ENCODE data around the gene HIP1. TPM values are rescaled to one million over a fixed set of nuclear protein-coding genes. Genes with fewer than 3 reads are reported as not detected.
"Not testable (repeated sequence)": the region's sequence is repeated elsewhere in the genome, so short reads cannot be mapped to it uniquely, and the experiment has no call there.

Gene HIP1
- total RNA-seq, 1 donor from 2014 or later: 15.6 TPM

GRCh38 chr7:75571209-75571608 is 167.5 kb downstream of the HIP1 start:
- no peak for ATAC-seq (ENCODE audit: poor library complexity)
- intact Hi-C loops (cut with DNase I): no loop called here
- no peak for DNase-seq

GRCh38 chr7:75569629-75570282 is 169.0 kb downstream of the HIP1 start:
- ATAC-seq (ENCODE audit: poor library complexity); intact Hi-C loops (cut with DNase I); DNase-seq: not testable (repeated sequence)

- DNase-seq (no peak), ATAC-seq (ENCODE audit: poor library complexity) (no peak)
- intact Hi-C loops (cut with DNase I): no loop called here
Measured at GRCh38 chr7:75567948-75568595, 170.7 kb downstream of the HIP1 start.

- DNase-seq (no peak), ATAC-seq (ENCODE audit: poor library complexity) (no peak)
- intact Hi-C loops (cut with DNase I): no loop called here
Measured at GRCh38 chr7:75565132-75565837, 173.5 kb downstream of the HIP1 start.

GRCh38 chr7:75563171-75563570 is 175.6 kb downstream of the HIP1 start:
- intact Hi-C loops (cut with DNase I): no loop called here
- ATAC-seq (ENCODE audit: poor library complexity): no peak
- DNase-seq: no peak

GRCh38 chr7:75559976-75560365 is 178.8 kb downstream of the HIP1 start:
- intact Hi-C loops (cut with DNase I): no loop called here
- ATAC-seq (ENCODE audit: poor library complexity) (no peak), DNase-seq (no peak)

GRCh38 chr7:75559355-75559975 is 179.3 kb downstream of the HIP1 start:
- DNase-seq (no peak), ATAC-seq (ENCODE audit: poor library complexity) (no peak)
- intact Hi-C loops (cut with DNase I): no loop called here

- DNase-seq; ATAC-seq (ENCODE audit: poor library complexity); intact Hi-C loops (cut with DNase I): not testable (repeated sequence)
Measured at GRCh38 chr7:75556835-75557234, 181.9 kb downstream of the HIP1 start.

GRCh38 chr7:75555736-75556135 is 183.0 kb downstream of the HIP1 start:
- intact Hi-C loops (cut with DNase I): no loop called here
- DNase-seq (no peak), ATAC-seq (ENCODE audit: poor library complexity) (no peak)

- DNase-seq (no peak), ATAC-seq (ENCODE audit: poor library complexity) (no peak)
- intact Hi-C loops (cut with DNase I): no loop called here
Measured at GRCh38 chr7:75546237-75547015, 192.3 kb downstream of the HIP1 start.

- intact Hi-C loops (cut with DNase I): no loop called here
- ATAC-seq (ENCODE audit: poor library complexity) (no peak), DNase-seq (no peak)
Measured at GRCh38 chr7:75537731-75538130, 201.0 kb downstream of the HIP1 start.

GRCh38 chr7:75536940-75537538 is 201.7 kb downstream of the HIP1 start:
- intact Hi-C loops (cut with DNase I): no loop called here

GRCh38 chr7:75536491-75536890 is 202.2 kb downstream of the HIP1 start:
- intact Hi-C loops (cut with DNase I): no loop called here
- ATAC-seq (ENCODE audit: poor library complexity) (no peak), DNase-seq (no peak)

More at GRCh38 chr7:75536940-75537538, 201.7 kb downstream of the HIP1 start:
- ATAC-seq (ENCODE audit: poor library complexity) (no peak), DNase-seq (no peak)

GRCh38 chr7:75534727-75535307 is 203.9 kb downstream of the HIP1 start:
- DNase-seq (no peak), ATAC-seq (ENCODE audit: poor library complexity) (no peak)
- intact Hi-C loops (cut with DNase I): no loop called here

- DNase-seq: no peak
- intact Hi-C loops (cut with DNase I): no loop called here
- ATAC-seq (ENCODE audit: poor library complexity): no peak
Measured at GRCh38 chr7:75533926-75534325, 204.8 kb downstream of the HIP1 start.

- no peak for DNase-seq
- intact Hi-C loops (cut with DNase I): no loop called here
Measured at GRCh38 chr7:75532639-75533038, 206.1 kb downstream of the HIP1 start.

GRCh38 chr7:75531359-75531821 is 207.4 kb downstream of the HIP1 start:
- ATAC-seq (ENCODE audit: poor library complexity) (no peak), DNase-seq (no peak)
- intact Hi-C loops (cut with DNase I): no loop called here

More at GRCh38 chr7:75532639-75533038, 206.1 kb downstream of the HIP1 start:
- no peak for ATAC-seq (ENCODE audit: poor library complexity)

GRCh38 chr7:75527224-75527722 is 211.5 kb downstream of the HIP1 start:
- intact Hi-C loops (cut with DNase I); ATAC-seq (ENCODE audit: poor library complexity); DNase-seq: not testable (repeated sequence)

Measured in Right ventricle myocardium superior (tissue), 1 donor.